HG03159 (cell line): ENCODE results near the gene EFNA1.
"Not testable (repeated sequence)": the region's sequence is repeated elsewhere in the genome, so short reads cannot be mapped to it uniquely, and the experiment has no call there.

Experiments used
- ATAC-seq: cut with Tn5 transposase; IDR thresholded peaks from one replicate; pipeline ENCODE4 v1.9.1; 2021; ENCODE audit warnings: mild to moderate bottlenecking, moderate library complexity; ENCODE audit not compliant: unreplicated experiment

Gene EFNA1

DNA sequence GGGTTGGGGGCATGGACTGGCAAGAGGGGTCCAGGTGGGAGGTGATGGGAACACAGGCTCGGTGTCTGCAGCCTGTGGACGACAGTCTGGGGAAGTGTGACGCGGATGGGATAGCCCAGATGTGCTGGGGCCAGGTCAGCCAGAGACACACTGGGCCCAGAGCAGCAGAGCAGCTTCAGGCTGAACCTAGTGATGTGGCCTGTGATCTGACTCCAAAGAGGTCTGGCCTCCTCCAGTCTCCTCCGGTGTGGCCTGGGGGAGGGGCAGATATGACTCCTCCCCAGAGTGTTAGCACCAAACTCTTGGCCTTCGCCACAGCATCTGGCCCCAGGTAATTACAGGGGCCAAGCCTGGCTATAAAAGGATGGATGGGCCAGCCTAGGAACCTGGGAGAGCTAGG lies 35.5 kb upstream of the EFNA1 start:
- ATAC-seq = no peak

- ATAC-seq = no peak
Measured at GRCh38 chr1:155092641-155093040, 35.0 kb upstream of the EFNA1 start.

DNA sequence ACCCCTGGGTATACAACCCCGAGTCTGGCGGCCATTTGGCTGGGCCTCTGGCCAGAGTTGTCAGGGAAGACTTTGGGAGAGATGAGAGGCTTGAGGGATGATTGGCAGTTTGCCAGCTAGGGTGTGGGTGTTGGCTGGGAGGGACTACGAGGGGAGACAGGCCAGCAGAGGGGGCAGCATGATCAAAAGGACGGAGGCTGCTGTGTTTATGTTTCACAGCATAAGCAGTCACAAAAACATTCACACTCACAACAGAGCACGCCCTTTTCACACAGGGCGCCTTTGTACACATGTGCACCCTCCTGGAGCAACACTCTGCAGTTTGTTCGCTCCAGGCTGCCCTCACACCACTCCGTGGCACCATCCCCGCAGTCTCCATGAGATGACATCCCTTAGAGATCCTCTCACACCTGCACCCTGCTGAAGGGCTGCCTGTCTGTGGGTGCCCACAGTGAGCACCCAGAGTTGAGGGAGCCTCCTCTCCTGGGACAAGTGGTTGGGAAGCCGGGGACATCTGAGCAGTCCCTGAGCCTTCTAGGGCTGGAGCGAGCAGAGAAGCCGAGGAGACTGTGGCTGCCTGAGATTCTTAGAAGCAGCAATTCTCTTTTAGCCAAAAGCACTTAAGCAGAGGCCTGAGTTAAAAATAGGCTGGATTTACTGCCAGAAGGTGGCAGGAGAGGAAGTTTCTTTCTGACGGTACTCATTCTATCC lies 33.6 kb upstream of the EFNA1 start:
- no peak for ATAC-seq

GRCh38 chr1:155094622-155094948 lies 33.1 kb upstream of the EFNA1 start:
- ATAC-seq = no peak

GRCh38 chr1:155099331-155099730 lies 28.3 kb upstream of the EFNA1 start:
- no peak for ATAC-seq

DNA sequence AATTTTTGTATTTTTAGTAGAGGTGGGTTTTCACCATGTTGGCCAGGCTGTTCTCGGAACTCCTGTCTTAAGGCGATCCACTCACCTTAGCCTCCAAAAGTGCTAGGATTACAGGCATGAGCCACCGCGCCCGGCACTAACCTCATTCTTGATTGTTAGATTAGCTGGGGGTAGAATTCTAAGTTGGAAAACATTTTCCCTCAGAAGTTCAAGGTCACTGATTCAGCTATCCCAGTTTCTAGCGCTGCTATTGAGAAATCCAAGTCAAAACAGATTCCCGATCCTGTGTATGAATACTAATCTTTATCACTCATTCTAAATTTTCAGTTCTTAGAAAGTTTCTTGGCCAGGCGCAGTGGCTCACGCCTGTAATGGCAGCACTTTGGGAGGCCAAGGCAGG lies 24.4 kb upstream of the EFNA1 start:
- no peak for ATAC-seq

GRCh38 chr1:155104605-155105534 lies 22.8 kb upstream of the EFNA1 start:
- ATAC-seq = no peak

GRCh38 chr1:155105604-155106011 lies 22.1 kb upstream of the EFNA1 start:
- no peak for ATAC-seq

DNA sequence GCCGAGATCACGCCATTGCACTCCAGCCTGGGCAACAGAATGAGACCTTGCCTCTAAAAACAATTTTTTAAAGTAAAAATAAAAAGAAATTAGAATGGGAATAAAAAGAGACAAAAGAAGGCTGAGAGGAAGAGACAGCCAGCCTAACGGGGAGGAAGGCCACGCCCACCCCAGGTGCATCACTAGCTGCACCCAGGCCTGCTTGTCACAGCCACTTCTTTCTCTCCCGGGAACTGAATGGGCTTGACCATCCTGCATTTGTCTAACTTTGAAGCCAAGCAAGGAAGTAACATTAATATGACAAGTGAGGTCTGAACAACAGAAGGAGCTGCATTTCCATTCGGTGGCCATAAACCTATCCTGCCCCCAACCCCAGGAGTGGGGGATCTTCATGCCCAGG lies 20.8 kb upstream of the EFNA1 start:
- ATAC-seq = no peak

- ATAC-seq = no peak
Measured at GRCh38 chr1:155107309-155108264, 20.1 kb upstream of the EFNA1 start.

GRCh38 chr1:155108296-155108695 lies 19.4 kb upstream of the EFNA1 start:
- ATAC-seq = no peak

GRCh38 chr1:155110381-155110780 lies 17.3 kb upstream of the EFNA1 start:
- no peak for ATAC-seq

- ATAC-seq = no peak
Measured at GRCh38 chr1:155110826-155111225, 16.9 kb upstream of the EFNA1 start.

GRCh38 chr1:155113450-155113980 lies 14.2 kb upstream of the EFNA1 start:
- ATAC-seq = no peak

DNA sequence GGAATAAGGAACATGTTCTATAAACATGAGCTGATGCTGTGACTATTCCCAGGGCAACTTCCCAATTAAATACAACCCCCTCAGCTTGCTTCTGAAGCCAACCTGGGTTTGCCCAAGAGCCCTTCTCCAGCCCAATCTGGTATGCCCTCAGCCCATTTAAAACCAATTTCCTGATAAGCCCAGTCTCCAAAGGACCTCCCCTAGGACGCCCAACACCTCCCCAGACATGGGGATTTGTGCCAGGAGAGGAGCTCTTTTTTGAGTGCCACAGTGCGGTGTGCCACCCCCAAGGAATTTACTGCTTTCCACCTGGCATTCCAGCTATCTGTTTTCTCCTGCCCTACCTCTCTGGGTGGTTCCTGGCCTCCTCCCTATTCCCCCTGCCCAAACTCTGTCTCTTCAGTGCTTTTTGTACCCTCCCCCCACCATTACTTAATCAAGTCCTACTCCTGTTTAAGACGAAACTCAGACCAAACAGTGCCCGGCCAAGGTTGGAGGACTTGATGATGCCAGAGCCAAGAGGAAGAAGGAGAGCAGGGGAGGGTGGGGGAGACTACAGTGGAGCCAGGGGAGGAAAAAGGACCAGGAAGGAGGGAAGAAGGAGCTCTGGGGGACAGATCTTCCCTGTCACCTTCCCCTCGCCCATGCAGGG lies 11.4 kb upstream of the EFNA1 start:
- ATAC-seq = no peak

- no peak for ATAC-seq
Measured at GRCh38 chr1:155117610-155118009, 10.1 kb upstream of the EFNA1 start.

DNA sequence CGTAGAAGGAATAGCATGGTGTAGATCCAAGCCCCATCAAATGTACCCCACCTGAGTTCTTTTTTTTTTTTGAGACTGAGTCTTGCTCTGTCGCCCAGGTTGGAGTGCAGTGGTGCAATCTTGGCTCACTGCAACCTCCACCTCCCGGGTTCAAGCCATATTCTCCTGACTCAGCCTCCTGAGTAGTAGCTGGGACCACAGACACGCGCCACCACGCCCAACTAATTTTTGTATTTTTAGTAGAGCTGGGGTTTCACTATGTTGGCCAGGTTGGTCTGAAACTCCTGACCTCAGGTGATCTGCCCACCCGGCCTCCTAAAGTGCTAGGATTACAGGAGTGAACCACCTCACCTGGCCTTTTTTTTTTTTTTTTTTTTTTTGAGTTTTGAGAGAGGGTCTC lies 9.6 kb upstream of the EFNA1 start:
- not testable (repeated sequence) for ATAC-seq

DNA sequence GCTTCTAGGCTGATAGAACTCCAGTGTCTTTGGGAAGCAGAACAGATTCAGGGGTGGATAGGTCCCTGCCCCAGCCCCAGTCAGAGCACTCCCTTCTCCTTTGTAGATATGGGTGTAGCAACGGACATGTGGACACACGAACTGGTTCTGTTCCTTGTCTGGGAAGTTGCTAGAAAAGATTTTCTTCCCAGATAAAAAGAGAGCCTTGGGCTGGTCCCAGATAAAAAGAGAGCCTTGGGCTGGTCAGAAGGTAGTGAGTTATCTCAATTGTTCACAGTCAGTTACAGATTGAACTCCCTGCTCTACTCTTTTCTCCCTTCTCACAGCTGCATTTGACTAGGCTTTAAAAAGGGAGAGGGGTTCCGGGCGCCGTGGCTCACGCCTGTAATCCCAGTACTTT lies 7.4 kb upstream of the EFNA1 start:
- no peak for ATAC-seq

- no peak for ATAC-seq
Measured at GRCh38 chr1:155121249-155121648, 6.4 kb upstream of the EFNA1 start.

GRCh38 chr1:155122308-155122707 lies 5.4 kb upstream of the EFNA1 start:
- ATAC-seq = no peak
